ENCODE results near the gene SPATA33.
"Not testable (repeated sequence)": the region's sequence is repeated elsewhere in the genome, so short reads cannot be mapped to it uniquely, and the experiment has no call there.

The SPATA33 gene

GRCh38 chr16:89667000-89667399 is 9.4 kb downstream of the SPATA33 start:
- DNase-seq = not testable (repeated sequence)

- DNase-seq = no peak
Measured at GRCh38 chr16:89667633-89668032, 10.0 kb downstream of the SPATA33 start.

- no peak for DNase-seq
Measured at GRCh38 chr16:89668790-89669158, 11.1 kb downstream of the SPATA33 start.

GRCh38 chr16:89669755-89670154 is 12.1 kb downstream of the SPATA33 start:
- DNase-seq = no peak

GRCh38 chr16:89670496-89671431 is 13.1 kb downstream of the SPATA33 start:
- DNase-seq = no peak

- DNase-seq = not testable (repeated sequence)
Measured at GRCh38 chr16:89671565-89671964, 13.9 kb downstream of the SPATA33 start.

- DNase-seq = no peak
Measured at GRCh38 chr16:89672177-89672941, 14.7 kb downstream of the SPATA33 start.

- DNase-seq = no peak
Measured at GRCh38 chr16:89678258-89678657, 20.6 kb downstream of the SPATA33 start.

GRCh38 chr16:89685916-89686315 is 28.3 kb downstream of the SPATA33 start:
- no peak for DNase-seq

- DNase-seq = peak; percentile 72
Measured at GRCh38 chr16:89686520-89687091, 29.0 kb downstream of the SPATA33 start, which contains the start of gene CDK10. Gene CDK10 (plus strand): TSS chr16:89686689. CDS start chr16:89686711, 22 bp downstream.

- DNase-seq = no peak
Measured at GRCh38 chr16:89687092-89687940, 29.7 kb downstream of the SPATA33 start.

- DNase-seq = no peak
Measured at GRCh38 chr16:89688395-89688794, 30.8 kb downstream of the SPATA33 start.

- no peak for DNase-seq
Measured at GRCh38 chr16:89689142-89689541, 31.5 kb downstream of the SPATA33 start.

- not testable (repeated sequence) for DNase-seq
Measured at GRCh38 chr16:89689621-89690020, 32.0 kb downstream of the SPATA33 start.

GRCh38 chr16:89690392-89690901 is 32.8 kb downstream of the SPATA33 start:
- DNase-seq = no peak

- DNase-seq = no peak
Measured at GRCh38 chr16:89691231-89691985, 33.8 kb downstream of the SPATA33 start.

- no peak for DNase-seq
Measured at GRCh38 chr16:89691986-89692569, 34.4 kb downstream of the SPATA33 start.

- no peak for DNase-seq
Measured at GRCh38 chr16:89693289-89693731, 35.7 kb downstream of the SPATA33 start.

GRCh38 chr16:89693931-89694783 is 36.5 kb downstream of the SPATA33 start:
- no peak for DNase-seq

- not testable (repeated sequence) for DNase-seq
Measured at GRCh38 chr16:89694784-89695085, 37.1 kb downstream of the SPATA33 start.
